GM18517 (cell line): ENCODE data around the gene TMEM151A.
"Not testable (repeated sequence)": the region's sequence is repeated elsewhere in the genome, so short reads cannot be mapped to it uniquely, and the experiment has no call there.

Source experiments
- ATAC-seq: cut with Tn5 transposase; IDR thresholded peaks from one replicate; pipeline ENCODE4 v1.9.1; 2021; ENCODE audit warnings: mild to moderate bottlenecking, moderate library complexity; ENCODE audit not compliant: unreplicated experiment

TMEM151A gene

DNA sequence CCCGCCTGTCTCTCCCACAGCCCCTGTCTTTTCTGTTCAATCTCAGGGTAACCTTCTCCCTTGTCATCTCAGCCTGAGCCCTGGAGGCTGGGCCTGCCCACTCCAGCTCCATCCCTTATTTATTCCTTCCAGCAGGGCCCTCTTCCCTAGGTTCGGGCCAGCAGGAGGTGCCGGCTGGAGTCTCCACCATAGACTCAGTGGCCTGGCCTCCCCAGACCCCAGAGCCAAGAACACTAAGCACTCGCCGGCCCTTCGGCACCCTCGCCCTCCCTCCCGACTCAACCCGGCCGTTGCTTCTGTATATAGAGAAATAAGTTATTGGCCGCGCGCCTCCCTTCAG, 24.7 kb upstream of the TMEM151A start:
- ATAC-seq, result no peak

DNA sequence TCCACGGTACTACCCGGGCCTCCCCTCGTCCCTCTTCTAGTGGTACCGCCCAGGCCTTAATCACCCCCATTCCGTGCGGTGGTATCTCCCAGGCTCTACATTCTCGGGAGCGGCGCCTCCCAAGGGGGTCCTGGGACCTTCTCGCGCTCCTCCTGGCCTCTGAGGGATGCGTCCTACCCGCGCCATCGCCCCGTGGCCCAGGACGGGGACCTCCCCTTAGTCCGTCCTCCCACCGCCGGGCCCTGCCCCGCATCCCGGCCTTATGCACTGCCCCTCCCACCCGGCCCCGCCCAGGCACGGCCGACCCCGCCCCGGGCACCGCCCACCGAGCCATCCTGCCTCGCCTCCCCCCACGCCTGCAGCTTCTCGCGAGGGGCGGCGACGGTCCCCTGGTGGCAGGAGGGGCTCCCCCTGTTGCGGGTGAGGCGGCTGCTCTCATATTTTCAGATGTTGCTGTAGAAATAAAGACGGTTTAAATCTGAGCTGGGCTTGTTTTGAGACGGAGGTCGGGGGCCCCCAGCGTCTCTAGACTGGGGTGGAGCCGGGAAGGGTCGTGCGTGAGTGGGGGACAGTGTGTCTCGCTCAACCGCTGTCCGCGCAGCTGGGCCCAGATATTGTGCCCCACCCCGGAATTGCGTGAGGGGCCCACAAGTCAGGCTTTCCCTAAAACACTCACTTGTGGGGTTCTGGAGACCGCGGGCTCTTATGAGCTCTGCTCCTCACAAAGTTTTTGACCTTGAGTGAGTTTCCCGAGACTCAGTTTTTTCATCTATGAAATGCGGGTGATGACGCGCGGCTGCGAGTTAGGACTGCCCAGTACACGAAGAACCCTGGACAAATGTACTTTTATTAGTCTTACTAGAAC, 24.1 kb upstream of the TMEM151A start:
- ATAC-seq, result peak; percentile 34

DNA sequence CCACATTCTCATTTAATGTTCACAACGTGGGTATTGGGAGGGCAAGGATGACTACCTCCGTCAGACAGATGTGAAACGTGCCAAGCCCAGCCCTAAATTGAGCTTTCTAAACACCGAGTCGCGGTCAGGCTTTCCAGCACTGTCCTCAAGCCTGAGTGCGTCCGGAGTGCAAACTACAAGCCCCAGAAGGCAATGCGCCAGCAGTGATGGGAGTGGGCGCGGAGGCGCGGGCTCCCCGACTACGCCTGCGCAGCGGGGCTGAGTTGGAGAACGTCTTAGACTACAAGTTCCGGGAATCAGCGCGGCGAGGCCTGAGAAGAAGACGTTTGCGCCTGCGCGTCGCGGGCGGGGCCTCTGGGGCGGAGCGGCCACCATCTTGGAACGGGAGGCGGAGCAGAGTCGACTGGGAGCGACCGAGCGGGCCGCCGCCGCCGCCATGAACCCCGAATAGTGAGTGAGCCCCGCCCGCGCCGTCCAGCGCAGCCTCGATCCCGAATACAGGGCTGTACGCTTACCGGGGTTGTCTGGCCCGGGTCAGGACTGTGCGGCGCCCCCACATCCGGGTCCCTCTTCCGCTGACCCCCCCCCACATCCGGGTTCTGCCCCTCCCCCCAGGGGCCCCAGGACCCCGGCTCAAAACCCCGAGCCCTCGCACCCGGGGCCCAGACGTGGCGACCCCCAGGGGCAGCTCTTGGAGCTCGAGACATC, 23.3 kb upstream of the TMEM151A start, which contains the start of gene RAB1B:
TSS of gene RAB1B (plus strand) at position 396 of the 708 bp plus-strand sequence. CDS start at position 437, 41 bp downstream.
- ATAC-seq, result peak; percentile 85

DNA sequence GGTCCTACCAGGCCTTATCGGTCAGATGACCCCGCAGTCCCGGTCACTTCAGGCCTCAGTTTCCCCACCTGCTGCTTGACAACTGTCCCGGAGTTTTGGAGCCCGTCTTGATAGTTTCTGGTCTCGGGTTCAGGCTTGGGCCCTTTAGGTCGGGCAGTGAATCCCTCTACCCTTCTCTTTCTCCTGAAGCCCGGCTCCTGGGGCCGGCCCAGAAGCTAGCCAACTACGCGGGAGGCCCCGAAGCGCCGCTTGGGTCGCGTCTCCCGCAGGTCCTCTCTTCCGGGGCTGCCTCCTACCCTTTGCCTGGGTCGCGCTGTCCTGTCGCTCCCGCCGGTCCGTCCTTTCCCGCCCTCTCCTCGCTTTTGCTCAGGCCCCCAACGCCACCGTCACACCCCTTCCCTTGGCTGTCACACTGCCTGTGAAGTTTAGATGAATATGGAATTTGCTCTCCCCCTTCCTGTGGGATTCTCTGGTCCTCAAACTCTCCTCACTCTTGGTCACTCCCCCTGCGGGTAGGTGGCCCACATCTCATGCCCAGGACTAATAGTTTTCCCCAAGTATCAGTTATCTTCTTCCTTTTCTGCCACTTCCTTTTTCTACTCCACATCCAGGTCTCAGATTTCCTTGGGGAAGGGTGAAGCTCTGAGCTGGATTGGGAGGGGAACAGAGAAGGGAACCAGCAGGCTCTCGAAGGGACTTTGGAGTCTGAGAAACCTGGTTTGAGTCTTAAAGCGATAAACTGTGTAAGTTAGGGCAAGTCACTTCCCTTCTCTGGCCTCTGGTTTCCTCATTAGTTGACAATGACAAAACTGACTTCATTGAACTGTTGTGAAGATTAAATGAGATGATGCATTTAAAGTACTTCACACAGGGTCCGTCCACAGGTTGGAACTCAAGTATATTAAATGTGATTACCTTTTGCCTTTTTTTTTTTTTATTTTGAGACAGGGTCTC, 22.5 kb upstream of the TMEM151A start:
- ATAC-seq, result no peak

DNA sequence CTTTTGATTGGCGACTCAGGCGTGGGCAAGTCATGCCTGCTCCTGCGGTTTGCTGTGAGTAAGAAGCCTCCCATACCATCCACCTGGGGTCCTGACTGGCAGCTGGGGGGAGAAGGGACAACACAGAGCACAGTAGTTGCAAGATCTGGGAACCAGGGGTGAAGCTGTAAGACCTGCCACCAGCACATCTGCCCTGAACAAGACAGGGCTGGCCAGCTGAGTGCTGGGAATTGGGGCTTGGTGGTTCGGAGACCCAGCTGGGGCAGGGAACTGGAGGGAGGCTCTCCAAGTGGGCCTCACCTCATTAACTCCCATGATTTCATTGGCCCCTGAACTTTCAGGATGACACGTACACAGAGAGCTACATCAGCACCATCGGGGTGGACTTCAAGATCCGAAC, 19.9 kb upstream of the TMEM151A start:
- ATAC-seq, result no peak

DNA sequence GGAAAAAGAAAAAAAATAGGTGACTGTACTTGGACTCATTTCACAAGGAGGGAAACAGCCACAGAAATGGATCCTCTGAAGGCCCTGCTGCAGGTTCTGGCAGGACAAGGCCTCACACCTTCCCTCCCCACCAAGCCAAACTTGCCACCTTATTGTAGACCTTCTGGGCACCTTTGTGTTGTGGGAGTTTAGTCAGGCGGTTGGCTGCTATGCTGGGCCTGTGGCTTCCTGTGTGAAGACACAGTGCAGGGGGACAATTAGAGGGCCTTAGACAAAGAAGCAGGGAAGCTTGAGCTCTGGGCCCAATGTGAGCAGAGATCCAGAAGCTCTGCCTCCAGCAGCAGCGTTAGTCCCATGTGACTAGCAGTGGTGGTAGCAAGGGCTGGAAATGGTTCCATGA, 19.1 kb upstream of the TMEM151A start:
- ATAC-seq, result no peak

DNA sequence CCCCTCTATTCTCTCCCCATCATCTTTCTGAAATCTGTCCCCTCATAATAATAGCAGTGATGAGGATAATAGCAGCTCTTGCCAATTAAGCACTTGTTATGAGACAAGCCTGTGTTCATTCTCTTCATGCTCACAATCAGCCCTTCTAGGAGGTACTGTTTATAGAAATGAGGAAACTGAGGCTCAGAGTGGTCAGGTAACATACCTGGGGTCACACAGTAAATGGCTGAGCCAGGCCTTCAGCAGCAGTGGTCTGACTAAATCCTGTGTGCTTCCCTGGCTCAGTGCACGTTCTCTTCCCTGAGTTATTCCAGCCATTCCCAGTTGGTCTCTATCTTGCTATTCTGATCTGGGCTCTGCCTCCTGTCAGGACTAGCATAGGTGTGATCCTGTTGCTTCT, 17.5 kb upstream of the TMEM151A start:
- ATAC-seq, result no peak

DNA sequence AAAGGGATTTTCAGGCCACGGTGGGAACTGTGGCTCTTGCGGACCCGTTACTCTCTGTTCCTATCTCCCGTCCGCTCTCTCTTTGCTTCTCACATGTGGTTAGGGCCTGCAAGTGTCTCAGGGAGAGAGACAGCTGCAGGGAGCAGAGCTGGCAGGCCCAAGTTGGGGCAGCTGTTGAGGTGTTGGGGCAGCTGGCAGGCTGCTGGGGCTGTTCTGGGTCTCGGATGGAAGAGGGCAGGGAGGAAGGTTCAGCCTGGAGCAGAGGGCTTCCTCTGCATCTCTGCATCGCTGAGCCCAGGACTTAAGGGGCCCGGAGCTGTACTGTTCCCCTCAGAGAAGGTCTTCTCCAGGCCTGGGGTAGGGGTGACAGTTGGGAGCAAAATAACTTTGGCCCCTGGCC, 16.3 kb upstream of the TMEM151A start:
- ATAC-seq, result no peak

DNA sequence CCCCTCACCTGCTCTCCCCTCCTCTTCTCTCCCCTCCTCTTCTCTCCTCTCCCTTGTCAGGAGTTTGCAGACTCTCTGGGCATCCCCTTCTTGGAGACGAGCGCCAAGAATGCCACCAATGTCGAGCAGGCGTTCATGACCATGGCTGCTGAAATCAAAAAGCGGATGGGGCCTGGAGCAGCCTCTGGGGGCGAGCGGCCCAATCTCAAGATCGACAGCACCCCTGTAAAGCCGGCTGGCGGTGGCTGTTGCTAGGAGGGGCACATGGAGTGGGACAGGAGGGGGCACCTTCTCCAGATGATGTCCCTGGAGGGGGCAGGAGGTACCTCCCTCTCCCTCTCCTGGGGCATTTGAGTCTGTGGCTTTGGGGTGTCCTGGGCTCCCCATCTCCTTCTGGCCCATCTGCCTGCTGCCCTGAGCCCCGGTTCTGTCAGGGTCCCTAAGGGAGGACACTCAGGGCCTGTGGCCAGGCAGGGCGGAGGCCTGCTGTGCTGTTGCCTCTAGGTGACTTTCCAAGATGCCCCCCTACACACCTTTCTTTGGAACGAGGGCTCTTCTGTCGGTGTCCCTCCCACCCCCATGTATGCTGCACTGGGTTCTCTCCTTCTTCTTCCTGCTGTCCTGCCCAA, 15.6 kb upstream of the TMEM151A start:
- no peak for ATAC-seq

DNA sequence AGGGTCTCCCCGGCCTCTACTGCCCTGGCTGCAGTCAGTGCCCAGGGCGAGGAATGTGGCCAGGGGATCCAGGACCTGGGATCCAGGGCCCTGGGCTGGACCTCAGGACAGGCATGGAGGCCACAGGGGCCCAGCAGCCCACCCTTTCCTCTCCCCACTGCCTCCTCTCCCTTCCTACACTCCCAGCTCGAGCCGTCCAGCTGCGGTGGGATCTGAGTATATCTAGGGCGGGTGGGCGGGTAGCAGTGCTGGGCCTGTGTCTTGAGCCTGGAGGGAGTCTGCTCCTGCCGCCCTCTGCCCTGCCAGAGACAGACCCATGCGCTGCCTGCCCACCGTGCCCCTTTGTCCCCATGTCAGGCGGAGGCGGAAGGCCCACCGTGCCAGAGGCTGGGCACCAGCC, 15.1 kb upstream of the TMEM151A start:
- ATAC-seq, result not testable (repeated sequence)

DNA sequence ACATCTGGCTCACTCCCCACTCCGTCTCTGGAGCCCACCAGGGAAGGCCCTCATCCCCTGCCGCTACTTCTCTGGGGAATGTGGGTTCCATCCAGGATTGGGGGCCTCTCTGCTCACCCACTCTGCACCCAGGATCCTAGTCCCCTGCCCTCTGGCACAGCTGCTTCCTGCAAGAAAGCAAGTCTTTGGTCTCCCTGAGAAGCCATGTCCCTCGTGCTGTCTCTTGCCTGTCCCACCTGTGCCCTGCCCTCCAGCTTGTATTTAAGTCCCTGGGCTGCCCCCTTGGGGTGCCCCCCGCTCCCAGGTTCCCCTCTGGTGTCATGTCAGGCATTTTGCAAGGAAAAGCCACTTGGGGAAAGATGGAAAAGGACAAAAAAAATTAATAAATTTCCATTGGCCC, 14.6 kb upstream of the TMEM151A start:
- not testable (repeated sequence) for ATAC-seq

DNA sequence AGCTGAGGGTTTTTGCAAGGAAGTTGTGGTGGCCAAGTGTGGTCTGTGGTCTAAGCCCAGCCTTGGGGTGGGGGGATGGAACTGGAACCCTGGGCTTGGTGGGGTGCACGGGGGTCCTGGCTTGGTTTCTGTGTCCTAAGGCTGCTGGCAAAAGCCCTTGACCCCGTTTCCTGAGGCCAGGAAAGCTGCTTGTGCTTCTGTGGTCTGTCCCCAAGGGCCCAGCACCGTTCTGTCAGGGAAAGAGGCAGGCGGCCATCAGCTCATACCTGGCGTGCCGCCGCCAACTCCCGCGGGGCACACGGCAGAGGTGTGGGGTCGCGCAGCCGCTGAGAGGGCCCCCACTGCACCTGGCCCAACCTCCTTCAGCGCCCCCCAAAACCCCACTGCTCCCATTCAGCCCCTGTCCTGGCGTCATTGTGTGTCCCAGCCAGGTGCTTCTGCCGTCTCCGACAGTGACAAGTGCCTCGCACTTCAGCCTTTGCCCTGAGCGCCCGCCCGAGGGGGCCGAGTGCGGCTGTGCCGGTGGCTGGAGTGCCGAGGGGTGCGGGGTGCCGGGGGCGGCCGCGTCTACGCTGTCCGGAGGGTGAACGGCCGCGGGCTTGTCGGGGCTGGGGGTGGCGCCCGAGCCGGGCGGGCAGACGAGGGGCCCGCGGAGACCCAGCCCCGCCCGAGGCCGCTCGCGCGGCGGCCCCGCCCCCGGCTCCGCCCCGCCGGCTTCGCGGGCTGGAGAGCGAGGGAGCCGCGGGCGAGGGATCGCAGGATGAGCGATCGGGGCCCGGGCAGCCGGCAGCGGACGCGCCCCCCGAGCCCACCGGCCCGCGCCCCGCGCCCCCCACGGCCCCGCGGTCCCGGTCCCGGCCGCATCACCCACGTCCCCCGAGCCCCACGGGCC, 14.0 kb upstream of the TMEM151A start, which contains the start of gene CNIH2:
TSS of gene CNIH2 (plus strand) at position 705 of the 892 bp plus-strand sequence. CDS start 282 bp downstream, outside the sequence.
- no peak for ATAC-seq

DNA sequence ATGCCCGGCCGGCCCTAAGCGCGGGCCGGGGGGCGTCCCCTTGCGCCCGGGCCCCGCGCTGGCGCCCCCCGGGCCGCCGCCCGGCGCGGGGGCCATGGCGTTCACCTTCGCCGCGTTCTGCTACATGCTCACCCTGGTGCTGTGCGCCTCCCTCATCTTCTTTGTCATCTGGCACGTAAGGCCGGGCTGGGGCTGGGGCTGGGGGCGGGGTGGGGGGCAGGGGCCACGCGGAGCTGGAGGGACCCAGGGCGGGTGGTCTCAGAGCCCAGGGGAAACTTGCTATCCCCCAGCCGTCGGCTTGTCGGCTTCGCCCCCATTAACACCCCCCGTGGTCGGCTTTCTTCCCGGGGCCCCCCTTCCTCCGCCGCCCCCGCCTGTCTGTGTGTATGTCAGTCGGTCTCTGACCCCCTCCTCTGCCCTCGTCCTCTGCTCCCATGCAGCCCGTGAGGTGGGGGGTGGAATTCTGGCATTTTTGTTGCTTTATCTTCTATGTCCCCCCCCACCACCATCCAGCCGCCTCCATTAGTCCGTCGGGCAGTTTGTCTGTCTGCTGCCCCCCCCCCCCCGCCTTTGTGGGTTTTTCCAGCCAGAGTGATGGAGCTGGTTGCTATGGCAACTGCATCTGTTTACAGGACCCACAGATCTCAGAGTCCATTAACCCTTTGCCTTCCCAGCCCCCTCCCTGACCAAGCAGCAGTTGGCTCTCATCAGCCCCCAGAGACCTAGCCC, 13.2 kb upstream of the TMEM151A start:
- ATAC-seq, result no peak

DNA sequence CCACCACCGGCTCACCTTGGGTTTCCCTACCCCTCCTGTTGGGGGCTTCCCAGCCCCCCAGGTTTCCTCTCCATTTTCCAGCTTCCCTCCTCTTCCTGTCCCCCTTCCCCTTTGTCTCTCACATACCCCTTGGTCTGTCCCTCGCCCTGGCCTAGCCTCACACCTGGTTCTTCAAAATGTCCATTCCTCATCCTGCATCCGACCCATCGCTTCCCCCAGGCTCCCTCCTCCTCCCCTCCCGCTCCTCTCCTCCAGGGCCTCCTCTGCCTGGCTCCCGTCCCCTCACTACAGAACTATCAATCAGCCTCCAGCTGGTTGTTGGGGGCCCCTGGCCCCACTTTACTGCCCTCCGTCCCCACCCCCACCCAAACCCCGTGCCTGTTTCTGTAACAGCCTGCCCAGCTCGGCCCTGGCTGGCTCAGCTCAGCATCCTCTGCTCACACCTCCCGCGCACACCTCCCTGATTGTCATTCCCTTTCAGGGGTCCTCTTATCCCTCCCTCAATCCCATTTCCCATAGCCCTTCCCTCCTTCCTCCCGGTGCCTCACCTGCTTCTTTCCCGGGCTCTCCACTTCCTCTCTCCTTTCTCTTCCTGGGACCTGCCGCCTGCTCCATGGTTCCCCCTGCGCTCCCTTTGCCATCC, 12.5 kb upstream of the TMEM151A start:
- no peak for ATAC-seq

DNA sequence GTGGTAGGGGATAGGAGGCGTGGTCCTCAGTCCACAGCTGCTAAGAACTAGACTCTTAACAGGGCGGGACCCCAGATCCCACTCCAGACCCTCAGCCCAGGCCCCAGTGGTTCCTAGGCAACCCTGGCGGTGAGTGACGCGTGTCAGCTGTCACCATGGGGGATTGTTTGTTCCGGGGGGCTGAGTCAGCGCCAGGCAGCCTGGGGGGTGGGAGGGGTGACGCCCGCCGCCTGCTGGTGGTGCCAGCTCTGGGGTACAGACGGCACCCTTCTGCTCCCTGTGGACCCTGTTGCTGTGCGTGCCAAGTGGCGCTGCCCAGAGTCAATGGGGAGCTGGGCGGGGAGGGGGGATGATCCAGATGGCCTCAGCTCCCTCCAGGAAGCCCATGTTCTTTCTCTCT, 11.3 kb upstream of the TMEM151A start:
- no peak for ATAC-seq

DNA sequence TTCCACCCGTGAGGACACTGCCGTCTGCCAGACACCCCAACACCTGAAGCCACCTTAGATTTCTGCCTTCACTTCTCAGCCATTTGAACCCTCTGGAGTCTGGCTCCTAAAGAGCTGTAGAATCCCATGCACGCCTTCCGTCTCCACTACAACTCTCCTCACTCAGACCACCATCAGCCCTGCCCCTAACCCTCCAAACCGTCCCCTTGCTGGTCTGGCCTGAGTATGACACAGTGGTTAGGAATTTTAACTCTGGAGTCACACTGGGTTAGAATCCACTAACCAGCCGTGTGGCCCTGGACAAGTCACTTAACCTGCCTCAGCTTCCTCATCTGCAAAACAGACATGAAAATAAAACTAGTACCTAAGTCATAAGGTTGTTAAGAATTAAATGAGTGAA, 10.7 kb upstream of the TMEM151A start:
- ATAC-seq, result no peak

DNA sequence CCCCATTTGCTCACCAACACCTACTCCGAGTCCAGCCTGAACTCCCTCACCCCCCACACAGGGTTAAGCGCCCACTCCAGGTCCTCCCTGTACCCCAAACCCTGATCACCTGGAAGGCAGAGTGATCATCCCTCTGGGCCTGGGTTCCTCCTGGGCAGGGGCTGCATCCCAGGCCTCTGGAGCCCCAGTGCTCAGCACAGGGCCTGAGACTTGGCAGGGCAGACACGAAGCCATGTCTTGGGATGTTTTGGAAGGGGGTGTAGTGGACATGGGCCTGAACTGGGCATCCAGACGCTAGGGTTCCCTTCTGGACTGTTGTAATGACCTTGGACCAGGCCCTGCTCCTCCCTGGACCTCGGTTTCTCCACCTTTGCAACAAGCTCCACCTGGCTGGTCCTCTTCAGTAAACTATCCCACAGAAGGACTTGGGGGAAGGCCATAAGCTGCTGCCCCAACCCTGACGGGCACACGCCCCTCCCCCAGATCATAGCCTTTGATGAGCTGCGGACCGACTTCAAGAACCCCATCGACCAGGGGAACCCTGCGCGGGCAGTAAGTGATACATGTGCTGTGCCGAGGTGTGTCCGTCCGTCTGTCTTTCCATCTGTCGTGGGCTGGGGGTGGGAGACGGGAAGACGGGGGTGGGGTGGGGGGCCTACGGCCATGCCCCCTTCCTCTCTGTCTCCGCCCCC, 9.8 kb upstream of the TMEM151A start:
- no peak for ATAC-seq
